GM12874 (cell line): ENCODE measurements around the gene KAZN.

ENCODE experiments used
- TF ChIP-seq, protein P1 (sequence below): IDR thresholded peaks from 2 replicates; pipeline ENCODE4 v1.5.1; 2011; ENCODE audit warnings: low read depth, mild to moderate bottlenecking, control low read depth, low read length, moderate library complexity; ENCODE audit not compliant: insufficient read depth

The KAZN gene

DNA sequence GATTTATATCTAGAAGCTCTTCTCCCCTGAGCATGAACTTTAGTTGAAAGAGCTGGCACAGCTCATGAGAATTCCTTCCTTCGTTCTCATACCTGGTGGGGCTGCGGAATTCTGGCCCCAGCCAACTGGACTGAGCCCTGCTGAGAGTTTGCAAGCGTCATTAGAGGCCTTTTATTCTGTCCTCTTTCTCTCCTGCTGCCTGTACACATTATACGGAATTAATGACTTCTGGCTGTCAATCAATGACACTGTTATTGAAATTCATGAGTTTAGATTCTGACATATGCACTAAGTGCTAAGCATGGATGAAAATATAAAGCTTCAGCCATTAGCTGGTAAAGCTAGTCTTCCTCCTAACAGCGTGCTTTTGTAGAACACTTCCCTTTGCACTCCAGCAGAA lies 27.5 kb downstream of the KAZN start:
- TF ChIP-seq, protein P1, sequence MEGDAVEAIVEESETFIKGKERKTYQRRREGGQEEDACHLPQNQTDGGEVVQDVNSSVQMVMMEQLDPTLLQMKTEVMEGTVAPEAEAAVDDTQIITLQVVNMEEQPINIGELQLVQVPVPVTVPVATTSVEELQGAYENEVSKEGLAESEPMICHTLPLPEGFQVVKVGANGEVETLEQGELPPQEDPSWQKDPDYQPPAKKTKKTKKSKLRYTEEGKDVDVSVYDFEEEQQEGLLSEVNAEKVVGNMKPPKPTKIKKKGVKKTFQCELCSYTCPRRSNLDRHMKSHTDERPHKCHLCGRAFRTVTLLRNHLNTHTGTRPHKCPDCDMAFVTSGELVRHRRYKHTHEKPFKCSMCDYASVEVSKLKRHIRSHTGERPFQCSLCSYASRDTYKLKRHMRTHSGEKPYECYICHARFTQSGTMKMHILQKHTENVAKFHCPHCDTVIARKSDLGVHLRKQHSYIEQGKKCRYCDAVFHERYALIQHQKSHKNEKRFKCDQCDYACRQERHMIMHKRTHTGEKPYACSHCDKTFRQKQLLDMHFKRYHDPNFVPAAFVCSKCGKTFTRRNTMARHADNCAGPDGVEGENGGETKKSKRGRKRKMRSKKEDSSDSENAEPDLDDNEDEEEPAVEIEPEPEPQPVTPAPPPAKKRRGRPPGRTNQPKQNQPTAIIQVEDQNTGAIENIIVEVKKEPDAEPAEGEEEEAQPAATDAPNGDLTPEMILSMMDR: no peak

DNA sequence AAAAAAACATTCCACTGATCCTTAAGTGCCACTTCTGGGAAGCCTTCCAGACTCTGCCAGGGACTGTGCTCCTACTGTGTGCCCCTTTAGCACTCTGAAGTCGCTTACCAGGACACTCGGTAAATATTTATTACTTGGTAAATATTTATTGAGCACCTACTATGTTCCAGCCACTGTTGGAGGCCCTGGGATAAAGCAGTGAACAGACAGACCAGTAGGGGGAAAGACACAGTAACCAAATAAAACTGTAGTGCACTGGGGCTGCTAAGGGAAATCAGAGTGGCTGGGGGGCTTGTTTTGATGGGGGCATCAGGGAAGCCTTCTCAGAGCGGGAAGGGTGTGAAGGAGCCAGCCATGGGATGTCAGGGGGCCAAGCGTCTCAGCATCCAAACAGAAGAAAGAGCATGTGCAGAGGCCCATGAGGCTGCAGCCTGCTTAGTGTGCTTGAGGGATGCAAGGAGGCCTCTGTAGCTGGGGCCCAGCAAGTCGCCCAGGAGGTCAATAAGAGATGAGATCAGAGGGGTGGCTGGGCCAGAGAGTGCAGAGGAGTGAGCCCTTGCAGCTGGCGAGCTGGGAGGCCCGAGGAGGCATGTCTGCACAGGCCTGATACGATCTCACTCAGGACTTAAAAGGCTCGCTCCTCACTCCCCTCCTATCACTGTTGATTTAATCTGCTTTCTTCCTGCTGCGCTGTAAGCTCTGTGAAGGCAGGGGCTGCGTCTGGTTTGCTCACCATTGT lies 28.6 kb downstream of the KAZN start:
- TF ChIP-seq, protein P1: no peak

DNA sequence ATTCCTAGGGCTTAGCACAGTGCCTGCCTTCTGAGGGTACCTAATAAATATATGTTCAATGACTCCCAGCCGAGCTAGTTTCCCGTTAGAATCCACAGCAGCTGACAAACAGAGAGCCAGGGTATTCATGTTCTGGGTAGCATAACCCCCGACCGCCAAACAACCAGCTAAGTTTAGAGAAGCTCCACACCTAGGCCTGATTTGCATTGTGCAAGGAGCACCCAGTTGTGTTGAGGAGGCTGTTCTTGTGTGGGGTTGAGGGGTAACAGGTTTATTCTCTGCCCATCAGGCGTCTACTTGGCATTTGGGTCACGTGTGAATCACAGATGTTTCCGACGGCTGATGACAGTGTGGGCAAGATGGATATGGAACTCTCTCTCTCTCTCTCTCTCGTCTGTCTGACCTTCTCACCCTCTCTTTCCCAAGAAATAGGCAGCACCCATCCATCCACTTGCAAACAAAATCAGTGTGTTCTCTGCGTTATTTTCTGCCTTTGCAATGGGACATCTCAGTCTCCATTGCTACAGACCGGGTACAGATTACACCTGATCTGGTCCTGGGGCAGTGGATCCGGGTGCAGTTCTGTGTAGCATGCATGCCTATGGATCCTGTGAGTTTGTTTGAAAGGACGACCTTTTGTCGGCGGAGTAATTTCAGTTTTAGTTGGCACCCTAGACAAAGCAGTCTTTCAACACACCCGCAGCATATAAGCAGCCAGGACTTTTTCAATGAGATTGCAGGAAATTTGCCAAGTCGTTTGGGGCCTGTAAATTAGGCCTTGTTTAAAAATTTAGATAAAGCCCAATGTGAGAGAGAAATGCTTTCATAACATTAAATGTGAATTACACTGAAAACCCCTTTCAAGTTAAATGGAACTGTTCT lies 29.4 kb downstream of the KAZN start:
- TF ChIP-seq, protein P1: no peak

DNA sequence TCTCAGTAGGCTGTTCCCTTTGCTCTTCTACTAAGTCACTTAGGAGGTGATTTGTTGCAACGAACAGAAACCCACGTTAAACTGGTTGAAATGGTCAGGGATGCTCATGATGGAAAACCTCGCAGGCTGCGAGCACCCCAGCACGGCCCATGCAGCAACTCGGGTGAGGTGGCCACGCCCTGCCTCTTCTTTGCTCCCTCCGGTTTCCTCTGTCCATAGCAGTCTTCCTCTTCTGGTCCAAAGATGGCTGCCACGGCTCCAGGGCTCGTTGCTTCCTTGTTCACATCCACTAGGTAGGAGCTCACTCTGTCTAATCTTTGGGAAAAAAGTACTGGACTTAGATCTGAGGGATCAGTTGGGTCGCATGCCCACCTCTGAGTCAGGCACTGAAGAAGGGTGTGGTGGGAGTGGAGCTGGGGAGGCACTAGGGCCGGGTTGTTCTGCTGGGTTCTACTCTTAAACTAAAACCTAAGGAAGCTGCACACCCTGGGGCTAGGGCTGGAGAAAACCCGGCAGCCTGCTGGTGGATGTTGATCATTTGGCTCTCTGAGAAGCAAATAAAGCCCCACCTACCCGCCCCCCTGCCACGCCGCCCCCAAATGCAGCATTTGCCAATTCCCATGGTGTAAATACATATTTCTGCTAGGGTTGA lies 31.0 kb downstream of the KAZN start:
- TF ChIP-seq, protein P1: no peak

DNA sequence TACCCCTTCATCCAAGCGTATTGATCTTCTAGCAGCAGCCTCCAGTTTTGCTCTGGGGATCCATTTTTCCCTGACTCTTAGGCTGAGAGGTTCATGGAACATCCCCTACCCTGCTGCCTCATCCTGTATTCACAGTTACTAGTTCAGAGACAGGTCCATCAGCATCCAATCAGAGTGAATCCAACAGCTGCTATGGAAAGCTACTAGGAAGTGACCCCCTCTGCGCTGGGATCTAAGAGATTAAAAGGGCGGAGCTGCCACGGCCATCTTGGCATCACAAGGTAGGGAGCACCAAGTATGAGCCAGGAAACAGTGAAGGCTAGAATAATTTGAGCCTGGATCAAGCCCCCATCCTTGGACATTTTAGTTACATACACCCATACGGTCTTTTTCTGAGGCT lies 32.5 kb downstream of the KAZN start:
- TF ChIP-seq, protein P1: no peak

DNA sequence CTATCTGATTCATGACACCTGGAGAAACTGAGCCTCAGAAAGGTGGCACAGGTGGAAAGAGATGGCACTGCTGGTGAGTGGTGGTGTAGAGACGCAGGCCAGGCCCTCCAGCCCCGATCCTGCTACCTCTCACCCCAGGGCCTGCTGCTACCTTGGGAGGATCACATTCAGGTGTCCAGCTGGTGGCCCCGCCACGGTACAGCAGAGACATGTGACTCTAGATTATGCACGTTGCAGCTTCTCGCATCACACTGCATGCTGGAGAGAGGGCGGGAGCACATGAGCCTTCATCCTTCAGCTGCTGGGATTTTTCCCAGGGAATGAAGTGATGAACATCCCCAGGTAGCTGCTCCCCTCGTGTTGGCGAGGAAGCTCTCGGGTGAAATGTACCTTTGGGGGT lies 32.9 kb downstream of the KAZN start:
- TF ChIP-seq, protein P1: no peak

DNA sequence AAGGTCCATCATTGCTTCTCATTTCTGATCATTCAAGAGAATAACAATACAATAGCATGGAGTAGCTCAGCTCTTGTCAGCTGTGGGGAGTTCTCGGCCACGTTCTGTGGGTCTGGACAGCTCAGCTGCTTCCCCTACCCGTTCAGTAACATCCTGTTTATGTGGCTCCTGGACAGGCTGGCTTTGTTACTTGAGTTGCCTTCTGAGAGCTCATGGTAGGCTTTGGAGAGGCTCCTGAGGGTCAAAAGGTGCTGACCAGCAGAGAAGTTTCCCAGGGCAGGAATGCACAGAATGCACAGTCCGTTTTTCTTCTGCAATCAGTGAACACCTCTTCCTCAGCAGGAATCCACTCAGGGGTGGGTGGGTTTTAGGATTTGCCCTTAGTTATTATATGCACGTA lies 36.0 kb downstream of the KAZN start:
- TF ChIP-seq, protein P1: no peak
